Ishikawa (cell line): ENCODE data around the gene SNAP25.

Experiments
- CEBPB ChIP-seq: IDR thresholded peaks from 2 replicates; pipeline ENCODE4 v1.6.1; 2012
- CREB1 ChIP-seq: IDR thresholded peaks from 2 replicates; pipeline ENCODE4 v1.6.1; 2012; ENCODE audit warnings: low read depth
- EGR1 ChIP-seq: IDR thresholded peaks from 2 replicates; pipeline ENCODE4 v1.6.1; 2012
- MAX ChIP-seq: IDR thresholded peaks from 2 replicates; pipeline ENCODE4 v1.6.1; 2012
- RAD21 ChIP-seq: IDR thresholded peaks from 2 replicates; pipeline ENCODE4 v1.6.1; 2012; ENCODE audit warnings: low read depth
- REST ChIP-seq: IDR thresholded peaks from 2 replicates; pipeline ENCODE4 v1.6.1; 2012; ENCODE audit warnings: low read depth, mild to moderate bottlenecking
- TAF1 ChIP-seq: IDR thresholded peaks from 2 replicates; pipeline ENCODE4 v1.6.1; 2012; ENCODE audit warnings: low read depth, mild to moderate bottlenecking
- TEAD4 ChIP-seq: IDR thresholded peaks from 2 replicates; pipeline ENCODE4 v1.6.1; 2012
- USF1 ChIP-seq: IDR thresholded peaks from 2 replicates; pipeline ENCODE4 v1.6.1; 2012
- ZBTB7A ChIP-seq: IDR thresholded peaks from 2 replicates; pipeline ENCODE4 v1.6.1; 2012; ENCODE audit warnings: low read depth

- no peak for TF ChIP-seq RAD21
- TF ChIP-seq REST: no peak
- no peak for TF ChIP-seq CEBPB
- no peak for TF ChIP-seq TEAD4
- no peak for TF ChIP-seq MAX
- TF ChIP-seq EGR1: no peak
- no peak for TF ChIP-seq ZBTB7A
- TF ChIP-seq CREB1: no peak
- TF ChIP-seq TAF1: no peak
- no peak for TF ChIP-seq USF1
Observed at GRCh38 chr20:10172998-10173655, 45.5 kb upstream of the SNAP25 start.
